DND-41 (cell line): Measurements from ENCODE around the gene DAPP1.

ENCODE experiments used
- ATAC-seq: fragments of 200-7000 bp; cut with Tn5 transposase; 3 replicates; pipeline ENCODE4 v1.9.1; 2021; ENCODE audit warnings: low read depth; ENCODE audit not compliant: insufficient read depth
- DNase-seq: peaks from one replicate; pipeline ENCODE4 v3.0.0-alpha.2; 2020
- H2AFZ ChIP-seq: 2 replicates; pipeline ENCODE4 v1.6.0; 2012; ENCODE audit warnings: low read depth, low read length
- H3K27ac ChIP-seq: 2 replicates; pipeline ENCODE4 v1.5.1; 2012; ENCODE audit warnings: low read length, inconsistent platforms
- H3K27me3 ChIP-seq: fragments of 200-600 bp; sonication (generic); 2 replicates; pipeline ENCODE4 v1.6.0; 2012; ENCODE audit warnings: low read length, mild to moderate bottlenecking, inconsistent platforms; ENCODE audit not compliant: insufficient read depth, poor library complexity
- H3K36me3 ChIP-seq: 2 replicates; pipeline ENCODE4 v1.5.1; 2012; ENCODE audit warnings: low read length, inconsistent platforms; ENCODE audit not compliant: insufficient read depth
- H3K4me1 ChIP-seq: 2 replicates; pipeline ENCODE4 v1.5.1; 2012; ENCODE audit warnings: mild to moderate bottlenecking, low read length; ENCODE audit not compliant: insufficient read depth
- H3K4me2 ChIP-seq: 2 replicates; pipeline ENCODE4 v1.6.0; 2012; ENCODE audit warnings: mild to moderate bottlenecking, moderate library complexity, low read length, inconsistent platforms; ENCODE audit not compliant: insufficient read depth
- H3K4me3 ChIP-seq, 2 experiments: fragments of 200-600 bp in 1 of 2; shearing (Covaris generic) in 1 of 2; 2 replicates each; pipeline ENCODE4 v1.5.1; 2012 to 2016; ENCODE audit warnings: inconsistent platforms in 2 of 2, low read length in 2 of 2, mild to moderate bottlenecking in 2 of 2, low read depth in 1 of 2, moderate library complexity in 1 of 2
- H3K79me2 ChIP-seq: 2 replicates; pipeline ENCODE4 v1.6.0; 2012; ENCODE audit warnings: low read length, inconsistent platforms; ENCODE audit not compliant: insufficient read depth
- H3K9ac ChIP-seq: 2 replicates; pipeline ENCODE4 v1.6.0; 2012; ENCODE audit warnings: low read depth, mild to moderate bottlenecking, inconsistent platforms, low read length, moderate library complexity
- H3K9me3 ChIP-seq: 2 replicates; pipeline ENCODE4 v1.5.1; 2012; ENCODE audit warnings: low read length, moderate library complexity, mild to moderate bottlenecking, inconsistent platforms; ENCODE audit not compliant: insufficient read depth, severe bottlenecking
- H4K20me1 ChIP-seq: 2 replicates; pipeline ENCODE4 v1.6.0; 2012; ENCODE audit warnings: low read length; ENCODE audit not compliant: insufficient read depth
- EZH2 ChIP-seq: IDR thresholded peaks from 3 replicates; pipeline ENCODE4 v1.6.1; 2012; ENCODE audit warnings: borderline replicate concordance, low read depth, mild to moderate bottlenecking, moderate library complexity, low read length, inconsistent platforms; ENCODE audit not compliant: severe bottlenecking
- TF ChIP-seq, protein P1 (sequence below): IDR thresholded peaks from 2 replicates; pipeline ENCODE4 v1.5.1; 2012; ENCODE audit warnings: borderline replicate concordance, low read length, moderate library complexity, mild to moderate bottlenecking; ENCODE audit not compliant: poor library complexity, severe bottlenecking; ENCODE audit errors: extremely low read depth

The DAPP1 gene

DNA sequence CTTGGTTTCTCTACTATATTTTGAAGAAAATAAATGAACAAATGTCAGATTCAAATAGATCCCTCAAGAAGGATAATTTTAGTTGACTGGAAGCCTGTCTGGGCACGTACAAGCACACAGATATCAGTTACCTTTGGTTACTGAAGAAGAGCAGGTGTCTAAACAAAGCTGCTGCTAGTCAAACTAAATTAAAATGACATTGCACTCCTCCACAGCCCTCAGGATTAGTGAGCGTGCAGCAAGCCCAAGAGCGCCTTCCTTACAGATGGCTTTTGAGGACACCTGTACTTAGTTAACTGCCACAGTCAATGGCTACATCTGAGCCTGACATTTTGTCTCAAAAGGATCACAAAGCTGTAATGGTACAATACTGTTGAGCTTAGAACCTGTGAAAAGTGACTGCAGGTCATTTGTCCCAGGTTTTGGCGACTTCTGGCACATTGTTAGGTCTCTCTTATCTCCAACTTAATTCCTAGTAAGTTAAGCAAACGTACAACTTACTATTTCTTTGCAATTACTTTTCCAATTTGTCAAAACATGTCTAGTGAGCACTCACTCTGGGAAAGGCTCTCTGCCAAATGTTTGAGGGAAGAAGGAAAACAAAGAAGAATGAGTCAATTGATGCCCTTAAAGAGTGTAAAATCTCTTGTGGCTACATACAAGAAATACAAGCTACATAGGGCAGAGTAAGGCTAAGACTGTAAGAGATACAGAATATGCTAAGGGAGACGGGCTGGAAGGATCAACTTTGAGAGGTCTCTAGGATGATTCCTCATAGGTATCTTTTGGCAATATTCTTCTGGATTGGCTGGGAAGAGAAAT, 25.6 kb upstream of the DAPP1 start:
- Histone ChIP-seq H4K20me1 (no peaks in the 10 kb centered on the region), H3K4me1 (no peaks in the 10 kb centered on the region), H3K36me3 (no peaks in the 10 kb centered on the region), H3K9ac (no peak overlapping the region), H3K4me2 (no peak overlapping the region), H3K27ac (no peak overlapping the region), H3K27me3 (no peaks in the 10 kb centered on the region), H3K4me3 (no peak overlapping the region), H3K9me3 (no peaks in the 10 kb centered on the region), H2AFZ (no peak overlapping the region), H3K79me2 (no peaks in the 10 kb centered on the region)
- DNase-seq (no peak), ATAC-seq (no peak)
- no peak for TF ChIP-seq EZH2
- TF ChIP-seq, protein P1, sequence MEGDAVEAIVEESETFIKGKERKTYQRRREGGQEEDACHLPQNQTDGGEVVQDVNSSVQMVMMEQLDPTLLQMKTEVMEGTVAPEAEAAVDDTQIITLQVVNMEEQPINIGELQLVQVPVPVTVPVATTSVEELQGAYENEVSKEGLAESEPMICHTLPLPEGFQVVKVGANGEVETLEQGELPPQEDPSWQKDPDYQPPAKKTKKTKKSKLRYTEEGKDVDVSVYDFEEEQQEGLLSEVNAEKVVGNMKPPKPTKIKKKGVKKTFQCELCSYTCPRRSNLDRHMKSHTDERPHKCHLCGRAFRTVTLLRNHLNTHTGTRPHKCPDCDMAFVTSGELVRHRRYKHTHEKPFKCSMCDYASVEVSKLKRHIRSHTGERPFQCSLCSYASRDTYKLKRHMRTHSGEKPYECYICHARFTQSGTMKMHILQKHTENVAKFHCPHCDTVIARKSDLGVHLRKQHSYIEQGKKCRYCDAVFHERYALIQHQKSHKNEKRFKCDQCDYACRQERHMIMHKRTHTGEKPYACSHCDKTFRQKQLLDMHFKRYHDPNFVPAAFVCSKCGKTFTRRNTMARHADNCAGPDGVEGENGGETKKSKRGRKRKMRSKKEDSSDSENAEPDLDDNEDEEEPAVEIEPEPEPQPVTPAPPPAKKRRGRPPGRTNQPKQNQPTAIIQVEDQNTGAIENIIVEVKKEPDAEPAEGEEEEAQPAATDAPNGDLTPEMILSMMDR, result no peak

DNA sequence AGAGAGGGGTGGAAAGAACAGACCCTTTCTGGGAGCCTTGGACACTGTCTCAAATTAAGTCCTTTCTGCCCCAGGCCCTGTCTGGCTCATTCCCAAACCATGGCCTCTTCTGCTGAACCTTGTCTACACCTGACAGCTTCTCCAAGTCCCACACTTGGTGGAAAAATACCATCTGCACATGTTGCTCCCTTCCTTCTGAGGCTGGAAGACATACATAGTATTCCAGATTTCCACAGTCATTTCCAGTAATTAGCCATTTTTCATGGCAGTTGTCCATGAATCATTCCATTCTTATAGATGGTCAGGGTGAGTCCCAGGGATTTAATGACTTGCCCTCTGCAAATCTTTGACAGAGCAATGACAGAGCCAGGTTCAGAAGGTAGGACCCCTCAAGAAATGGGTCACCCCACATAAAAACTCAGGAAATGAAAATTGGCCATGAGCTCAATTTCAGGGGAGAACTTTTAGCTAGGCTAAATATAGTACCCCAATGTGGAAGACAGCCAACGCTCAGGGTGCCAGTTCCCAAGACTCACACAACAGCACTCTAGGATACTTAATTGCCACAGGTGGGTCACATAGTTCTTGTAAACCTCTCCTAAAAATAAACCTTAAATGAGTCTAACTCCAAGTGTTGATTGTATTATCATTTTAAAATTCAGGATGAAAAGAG, 16.2 kb upstream of the DAPP1 start:
- DNase-seq, result no peak
- H3K79me2 ChIP-seq, result no peaks in the 10 kb centered on the region
- no peaks in the 10 kb centered on the region for H4K20me1 ChIP-seq
- ATAC-seq, result no peak
- no peak overlapping the region for H2AFZ ChIP-seq
- TF ChIP-seq EZH2, result no peak
- TF ChIP-seq, protein P1, result no peak
- peaks cover 11% of the 10 kb centered on the region for H3K27me3 ChIP-seq
- H3K4me2 ChIP-seq, result no peak overlapping the region
- no peak overlapping the region for H3K9ac ChIP-seq
- no peak overlapping the region for H3K4me3 ChIP-seq
- H3K27ac ChIP-seq, result no peak overlapping the region
- peaks cover 4% of the 10 kb centered on the region for H3K9me3 ChIP-seq
- H3K4me1 ChIP-seq, result no peaks in the 10 kb centered on the region
- H3K36me3 ChIP-seq, result no peaks in the 10 kb centered on the region

DNA sequence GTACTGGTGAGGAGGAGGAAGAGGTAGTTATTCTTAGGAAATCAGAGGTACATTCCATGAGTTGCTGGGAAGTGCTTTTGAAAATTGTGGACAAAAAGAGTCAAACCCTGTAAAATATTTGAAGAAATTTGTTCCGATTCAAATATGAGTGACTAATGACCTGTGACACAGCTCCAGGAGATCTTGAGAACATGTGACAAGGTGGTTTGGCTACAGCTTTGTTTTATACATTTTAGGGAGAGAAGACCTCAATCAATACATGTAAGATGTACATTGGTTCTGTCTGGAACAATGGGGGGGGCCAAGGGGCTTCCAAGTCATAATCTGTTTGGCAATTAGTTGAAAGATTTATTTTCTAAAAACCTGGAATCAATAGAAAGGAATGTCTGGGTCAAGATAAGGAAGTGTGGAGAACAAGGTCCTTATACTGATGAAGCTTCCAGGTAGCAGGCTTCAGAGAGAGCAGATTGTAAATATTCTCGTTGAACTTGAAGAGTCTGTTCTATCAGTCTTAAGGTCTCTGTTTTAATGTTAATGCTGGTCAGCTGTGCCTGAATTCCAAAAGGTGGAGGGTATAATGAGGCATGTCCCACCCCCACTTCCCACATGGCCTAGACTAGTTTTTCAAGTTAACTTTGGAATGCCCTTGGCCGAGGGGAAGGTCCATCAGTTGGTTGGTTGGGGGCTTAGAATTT, 15.5 kb upstream of the DAPP1 start:
- no peak overlapping the region for H2AFZ ChIP-seq
- no peak overlapping the region for H3K4me3 ChIP-seq
- no peaks in the 10 kb centered on the region for H3K79me2 ChIP-seq
- H3K9ac ChIP-seq, result no peak overlapping the region
- H3K27ac ChIP-seq, result no peak overlapping the region
- no peaks in the 10 kb centered on the region for H3K4me1 ChIP-seq
- ATAC-seq, result no peak
- no peaks in the 10 kb centered on the region for H3K36me3 ChIP-seq
- H3K27me3 ChIP-seq, result peaks cover 11% of the 10 kb centered on the region
- no peaks in the 10 kb centered on the region for H4K20me1 ChIP-seq
- H3K4me2 ChIP-seq, result no peak overlapping the region
- DNase-seq, result no peak
- TF ChIP-seq EZH2, result no peak
- TF ChIP-seq, protein P1, result no peak
- peaks cover 4% of the 10 kb centered on the region for H3K9me3 ChIP-seq
